NCI-H510A treated with DMSO at 0.1 percent for 48 hours (cell line): ENCODE measurements around the gene LIPA.
"Not testable (repeated sequence)": the region's sequence is repeated elsewhere in the genome, so short reads cannot be mapped to it uniquely, and the experiment has no call there.

Source experiments
- DNase-seq: peaks from one replicate; lab custom pipeline; 2025; lab: John Stamatoyannopoulos, UW

The LIPA gene

DNA sequence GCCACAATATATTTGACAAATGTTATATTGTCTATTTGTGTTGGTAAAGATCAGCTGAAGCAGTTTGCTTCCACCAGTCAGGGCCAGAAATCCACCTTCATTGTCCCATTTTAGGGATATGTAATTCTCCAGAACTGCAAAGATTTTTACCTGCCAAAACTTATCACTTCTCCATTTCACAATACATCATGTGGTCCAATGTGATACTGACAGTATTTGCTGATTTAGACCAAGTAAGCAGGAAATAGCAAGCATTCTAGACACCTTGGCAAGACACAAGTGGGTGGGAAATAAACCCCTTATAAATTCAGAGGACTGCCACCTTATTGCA, 18.5 kb upstream of the LIPA start:
- no peak for DNase-seq

DNA sequence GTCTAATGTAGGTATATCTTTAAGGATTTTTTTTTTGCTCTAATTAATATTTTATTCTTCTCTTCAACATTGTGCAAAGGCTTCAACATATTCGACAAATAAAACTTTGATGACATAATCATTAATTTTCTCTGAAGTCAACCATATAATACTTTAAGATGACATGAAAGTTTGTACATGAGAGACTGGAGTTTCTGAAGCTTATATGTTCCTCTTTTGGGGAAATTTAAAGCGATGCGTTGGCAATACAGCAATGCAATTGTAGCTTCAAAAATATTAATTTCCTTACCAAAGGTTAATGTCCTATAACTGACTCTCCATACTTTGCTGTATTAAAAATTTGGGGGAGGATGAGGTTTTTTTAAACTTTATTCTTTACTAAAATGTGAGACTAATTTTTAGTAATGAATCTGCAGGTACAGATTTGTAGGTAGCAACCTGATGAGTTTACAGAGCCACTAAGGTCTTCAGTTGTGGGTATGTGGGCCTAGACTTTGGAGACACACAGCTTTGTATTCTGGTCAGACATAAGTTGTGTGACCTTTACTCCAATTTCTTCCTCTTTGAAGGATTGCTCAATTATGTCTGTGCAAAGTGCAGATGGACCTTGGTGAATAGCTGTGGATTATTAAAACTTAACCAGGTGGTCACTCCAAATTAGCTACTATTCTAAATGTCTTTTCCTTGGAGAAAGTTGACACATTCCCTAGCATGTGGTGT, 18.0 kb upstream of the LIPA start:
- DNase-seq = no peak

DNA sequence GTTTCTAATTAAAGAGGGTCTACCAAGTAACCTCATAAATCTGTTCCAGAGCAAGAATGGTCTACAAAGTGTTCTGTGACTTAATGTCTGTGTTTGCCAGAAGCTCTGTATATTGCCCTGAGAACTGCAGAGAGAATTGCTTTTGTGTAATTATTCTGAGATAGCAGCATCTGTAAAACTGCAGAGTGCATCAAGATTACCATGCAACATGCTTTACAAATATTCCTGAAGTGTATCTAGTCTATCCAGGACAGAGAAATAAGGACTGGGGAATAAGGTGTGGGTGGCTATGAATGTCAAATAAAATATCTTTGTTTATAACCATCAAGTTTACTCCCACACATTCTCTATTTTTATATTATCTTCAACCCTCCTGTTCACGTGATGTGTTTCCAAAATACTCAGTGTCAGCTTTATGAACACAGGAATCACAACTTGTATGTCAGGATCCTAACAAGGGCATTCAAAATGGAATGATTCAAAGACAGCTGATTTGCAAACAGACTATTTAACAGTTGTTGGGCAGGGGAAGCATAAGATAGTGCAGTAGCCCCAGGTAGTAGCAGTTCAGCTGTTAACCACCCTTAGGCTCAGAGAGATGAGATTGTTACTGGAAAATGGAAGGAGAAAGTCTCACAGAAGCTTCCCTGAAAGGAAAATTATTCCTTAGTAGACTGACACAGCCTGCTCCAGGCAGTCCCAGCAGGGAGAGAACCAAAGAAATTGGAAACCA, 15.3 kb upstream of the LIPA start:
- no peak for DNase-seq

DNA sequence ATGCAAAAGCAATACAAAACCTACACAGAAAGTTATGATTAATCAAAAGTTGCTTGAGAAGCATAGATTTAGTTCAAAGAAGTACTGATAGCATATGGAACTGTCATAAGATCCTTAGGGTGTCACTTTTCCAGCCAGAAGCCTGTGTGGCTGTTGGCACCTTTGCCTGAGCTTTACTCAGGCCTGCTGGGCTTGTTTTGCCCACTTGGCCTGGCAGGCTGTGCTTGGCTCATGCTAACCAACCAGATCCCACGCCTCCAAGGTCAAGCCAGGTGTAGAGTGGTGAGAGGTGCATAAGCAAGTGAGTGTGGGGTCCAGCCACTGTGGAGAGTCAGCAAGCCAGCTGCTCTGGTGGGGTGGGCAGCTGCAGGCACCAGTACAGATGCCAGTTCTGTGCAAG, 12.0 kb upstream of the LIPA start:
- no peak for DNase-seq

DNA sequence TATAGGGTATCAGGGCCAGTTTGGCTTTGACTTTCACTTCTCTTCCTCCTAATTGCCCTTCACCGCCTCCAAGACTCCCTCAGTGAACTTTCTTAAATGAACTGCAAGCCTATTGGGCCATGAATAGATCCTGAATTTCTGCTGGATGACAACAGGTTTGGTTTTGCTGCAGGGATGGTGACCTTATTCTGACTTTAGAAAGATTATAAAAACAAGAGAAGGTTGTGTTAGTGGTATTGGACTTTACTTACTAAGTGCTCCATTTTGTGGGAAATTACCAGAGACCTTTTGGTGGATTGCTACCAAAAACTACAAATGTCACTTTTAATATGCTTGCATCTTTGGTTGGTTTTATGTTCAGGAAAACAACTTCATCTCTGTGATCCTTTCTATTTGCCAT, 11.5 kb upstream of the LIPA start:
- no peak for DNase-seq

DNA sequence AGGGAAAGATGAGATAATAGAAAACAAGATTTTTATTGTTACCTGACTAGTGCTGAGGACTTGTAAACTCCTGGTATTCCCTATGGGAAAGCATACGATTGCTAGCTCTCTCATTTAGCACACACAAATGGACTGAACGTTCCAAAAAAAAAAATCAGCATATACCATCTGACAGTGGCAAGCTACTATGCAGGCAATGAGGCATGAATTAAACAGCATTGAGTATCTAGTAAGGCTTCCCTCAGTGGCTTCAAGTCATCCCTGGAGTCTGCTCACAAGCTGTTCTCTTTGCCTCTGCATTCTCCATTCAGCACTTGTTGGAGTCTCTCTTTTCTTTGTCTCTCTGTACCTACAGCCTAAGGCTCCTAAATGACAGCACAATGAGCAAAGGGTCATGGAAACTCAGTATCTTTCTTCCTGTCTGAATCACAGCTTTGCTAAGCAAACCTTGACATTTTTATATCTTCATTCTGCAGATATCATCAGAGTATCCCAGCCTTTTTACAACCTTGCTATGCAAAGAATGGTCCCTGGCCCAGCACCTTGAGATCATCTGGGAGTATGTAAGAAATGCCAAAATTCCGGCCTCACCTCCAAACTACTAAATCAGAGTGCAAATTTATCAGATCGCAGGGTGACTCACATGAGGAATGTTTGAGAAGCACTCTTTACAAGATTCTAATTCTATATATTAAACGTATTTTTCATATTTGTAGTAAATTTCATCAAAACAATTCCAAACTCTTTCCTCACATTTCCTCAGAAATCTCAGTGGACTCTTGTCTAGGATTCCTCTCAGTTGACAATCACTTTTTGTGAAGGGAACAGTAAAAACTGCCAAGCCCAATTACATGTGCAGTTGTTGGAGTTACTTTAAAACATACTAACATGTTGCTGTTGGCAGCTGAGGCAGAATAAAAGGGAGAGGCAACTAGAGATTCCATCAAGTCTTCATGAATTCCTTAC, 10.8 kb upstream of the LIPA start:
- DNase-seq = no peak

DNA sequence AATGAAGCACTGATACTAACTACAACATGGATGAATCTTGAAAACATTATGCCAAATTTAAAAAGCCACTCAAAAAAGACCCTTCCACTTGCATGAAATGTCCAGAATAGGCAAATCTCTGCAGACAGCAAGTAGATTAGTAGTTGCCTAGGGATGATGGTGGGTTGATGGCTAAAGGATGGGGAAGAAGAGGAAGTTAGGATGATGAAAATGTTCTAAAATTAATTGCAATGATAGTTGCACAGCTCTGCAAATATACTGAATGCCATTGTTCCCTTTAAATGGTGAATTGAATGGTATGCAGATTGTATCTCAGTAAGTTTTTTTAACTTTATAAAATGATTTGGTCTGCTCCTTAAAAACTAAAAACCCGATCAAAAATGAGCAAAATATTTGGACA, 7.3 kb upstream of the LIPA start:
- DNase-seq = no peak

DNA sequence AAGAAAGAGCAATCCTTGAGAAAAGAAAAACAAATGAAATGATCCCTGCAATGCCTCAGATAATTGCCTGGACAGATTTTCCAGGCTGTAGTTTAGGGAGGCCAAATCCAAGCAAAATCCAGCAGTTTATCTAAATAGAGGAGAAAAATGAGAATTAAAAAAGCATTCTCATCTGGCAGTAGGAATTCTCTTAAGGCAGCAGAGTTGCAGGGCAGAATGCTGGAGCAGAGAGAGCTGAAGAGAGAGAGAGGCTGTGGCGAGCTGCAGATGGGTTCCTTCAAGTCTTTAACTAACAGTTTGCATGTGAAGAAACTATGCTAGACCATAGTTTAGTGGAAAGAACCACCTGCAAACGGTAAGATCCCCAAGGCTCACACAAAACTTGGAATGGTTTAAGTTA, 6.0 kb upstream of the LIPA start:
- DNase-seq = no peak

DNA sequence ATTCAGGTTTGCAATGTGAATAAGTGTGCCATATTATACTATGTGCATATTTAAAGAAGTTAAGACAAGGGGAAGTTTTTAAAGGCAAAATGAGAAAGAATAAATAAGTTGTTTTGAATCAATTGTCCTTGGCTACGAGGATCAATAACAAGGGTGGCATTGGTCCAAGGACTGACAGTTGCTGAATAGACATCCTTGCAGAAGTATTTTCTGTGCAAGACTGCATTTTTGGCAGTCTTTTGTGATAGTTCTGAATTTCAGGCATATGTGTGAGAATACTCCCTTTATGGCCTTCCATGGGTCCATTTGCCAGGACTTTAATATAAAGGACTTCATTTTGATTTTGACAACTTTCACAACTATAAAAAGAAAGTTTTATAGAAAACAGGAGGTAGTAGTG, 5.4 kb upstream of the LIPA start:
- no peak for DNase-seq

DNA sequence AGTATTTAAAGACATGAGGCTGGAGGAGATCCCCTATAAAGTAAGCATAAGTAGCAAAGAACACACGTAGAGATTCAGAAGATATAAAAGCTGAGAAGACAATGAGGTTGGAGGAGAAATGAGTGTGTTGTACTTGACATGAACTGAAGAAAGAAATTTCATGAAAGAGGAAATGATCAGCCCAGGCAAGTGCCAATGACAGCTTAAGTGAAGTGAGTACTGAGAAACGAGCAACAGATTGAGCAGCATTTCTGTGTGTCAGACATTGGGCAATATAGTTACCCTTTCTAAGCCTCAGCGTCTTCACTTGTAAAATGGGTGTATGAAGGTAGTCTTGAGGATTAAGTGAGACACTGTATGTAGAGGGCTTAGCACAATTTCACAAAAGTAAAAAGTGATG, 4.8 kb upstream of the LIPA start:
- DNase-seq = no peak

DNA sequence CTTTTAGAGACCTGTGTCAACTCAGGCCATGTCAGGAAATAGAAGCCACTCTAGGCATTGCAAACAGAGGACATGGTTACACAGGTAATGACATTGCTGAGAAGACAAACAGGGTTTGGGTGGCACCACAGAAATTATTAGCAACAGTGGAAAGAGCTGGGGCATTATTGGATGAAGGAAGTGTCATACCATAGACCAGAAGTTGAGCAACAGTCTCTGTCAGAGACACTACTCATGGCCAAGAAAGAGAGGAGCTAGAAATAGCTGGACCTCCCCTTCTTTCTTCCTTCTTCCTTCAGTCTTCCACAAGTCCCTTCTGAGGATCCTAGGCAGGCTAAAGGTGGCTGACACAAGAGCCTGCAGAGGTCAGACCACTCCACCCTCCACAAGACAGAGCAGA, 4.2 kb upstream of the LIPA start:
- DNase-seq = no peak

DNA sequence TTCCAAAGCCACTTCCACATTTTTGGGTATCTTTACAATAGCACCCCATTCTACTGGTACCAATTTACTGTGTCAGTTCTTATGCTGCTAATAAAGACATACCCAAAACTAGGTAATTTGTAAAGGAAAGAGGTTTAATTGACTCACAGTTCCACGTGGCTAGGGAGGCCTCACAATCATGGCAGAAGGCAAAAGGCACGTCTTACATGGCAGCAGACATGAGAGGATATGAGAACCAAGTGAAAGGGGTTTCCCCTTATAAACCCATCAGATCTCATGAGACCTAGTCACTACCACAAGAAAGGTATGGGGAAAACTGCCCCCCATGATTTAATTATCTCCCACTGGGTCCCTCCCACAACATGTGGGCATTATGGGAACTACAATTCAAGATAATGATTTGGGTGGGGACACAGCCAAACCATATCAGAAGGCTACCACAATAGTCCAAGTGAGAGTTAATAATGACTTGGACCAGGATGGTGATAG, 3.6 kb upstream of the LIPA start:
- not testable (repeated sequence) for DNase-seq

DNA sequence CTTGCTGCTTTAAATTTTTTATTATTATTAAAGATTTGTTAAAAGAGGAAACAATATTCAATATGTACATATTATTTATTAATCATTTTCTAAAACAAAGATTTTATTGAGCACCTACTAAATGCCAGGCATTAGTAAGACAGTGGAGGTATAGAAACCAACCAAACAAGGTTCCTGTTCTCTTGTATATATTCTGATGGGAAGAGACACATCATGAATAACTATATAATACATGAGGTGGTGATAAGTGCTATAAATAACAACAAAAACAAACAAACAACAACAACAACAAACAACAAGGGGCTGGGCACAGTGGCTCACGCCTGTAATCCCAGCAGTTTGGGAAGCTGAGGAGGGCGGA, 630 bp upstream of the LIPA start:
- DNase-seq = no peak

DNA sequence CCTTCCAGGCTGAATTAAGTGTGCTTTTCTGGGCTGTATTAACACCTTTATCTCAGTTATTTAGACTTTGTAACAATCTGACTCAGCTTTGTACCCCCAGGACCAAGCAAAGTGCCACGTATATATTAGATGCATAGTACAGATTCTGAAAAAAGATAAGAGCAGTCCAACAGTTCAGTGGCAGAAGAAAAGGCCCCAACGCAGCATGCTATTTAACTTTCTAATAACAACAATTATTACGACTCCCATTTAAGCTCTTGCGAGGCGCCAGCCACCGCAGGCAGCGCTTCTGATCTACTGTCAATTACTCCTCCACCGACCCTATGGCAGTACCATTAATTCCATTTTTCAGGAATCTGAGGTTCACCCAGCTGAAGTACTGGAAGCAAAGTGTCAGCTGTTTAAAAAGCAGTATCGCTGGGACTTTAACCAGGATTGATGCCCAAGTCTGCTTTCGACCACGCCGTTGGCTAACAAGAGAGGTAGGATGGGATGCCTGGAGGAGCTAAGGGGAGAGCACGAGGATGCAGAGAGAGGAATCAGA, 638 bp downstream of the LIPA start:
- peak; percentile 39 for DNase-seq

DNA sequence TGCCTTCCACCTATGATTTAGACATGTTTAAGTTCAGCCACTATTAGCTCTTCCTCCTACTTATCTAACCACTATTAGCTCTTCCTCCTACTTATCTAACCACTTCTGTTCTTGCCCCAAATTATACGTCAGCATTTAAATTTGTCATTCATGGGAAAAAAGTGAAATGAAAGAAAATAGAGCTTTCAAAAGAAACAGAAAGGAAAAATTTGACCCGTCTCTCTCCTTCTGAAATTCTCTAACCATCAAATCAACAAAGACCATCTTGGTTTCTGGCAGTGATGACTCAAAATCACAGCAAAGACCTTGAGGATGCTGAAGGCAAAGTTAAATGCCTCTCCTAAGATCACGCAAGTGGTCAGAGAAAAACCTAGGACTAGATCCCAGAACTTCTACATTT, 2.6 kb downstream of the LIPA start:
- no peak for DNase-seq

DNA sequence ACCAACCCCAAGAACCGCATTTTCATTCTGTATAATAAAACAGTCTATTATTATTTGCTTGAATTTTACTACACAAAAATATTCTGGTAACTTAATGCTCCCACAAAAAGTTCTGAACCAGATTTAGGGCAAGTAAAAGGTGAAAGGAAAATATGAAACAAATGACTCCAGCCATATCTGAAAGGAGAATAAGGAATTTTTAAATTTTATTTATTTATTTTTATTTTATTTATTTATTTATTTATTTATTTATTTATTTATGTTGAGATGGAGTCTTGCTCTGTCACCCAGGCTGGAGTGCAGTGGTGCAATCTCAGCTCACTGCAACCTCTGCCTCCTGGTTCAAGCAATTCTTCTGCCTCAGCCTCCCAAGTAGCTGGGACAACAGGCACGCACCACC, 4.0 kb downstream of the LIPA start:
- not testable (repeated sequence) for DNase-seq

DNA sequence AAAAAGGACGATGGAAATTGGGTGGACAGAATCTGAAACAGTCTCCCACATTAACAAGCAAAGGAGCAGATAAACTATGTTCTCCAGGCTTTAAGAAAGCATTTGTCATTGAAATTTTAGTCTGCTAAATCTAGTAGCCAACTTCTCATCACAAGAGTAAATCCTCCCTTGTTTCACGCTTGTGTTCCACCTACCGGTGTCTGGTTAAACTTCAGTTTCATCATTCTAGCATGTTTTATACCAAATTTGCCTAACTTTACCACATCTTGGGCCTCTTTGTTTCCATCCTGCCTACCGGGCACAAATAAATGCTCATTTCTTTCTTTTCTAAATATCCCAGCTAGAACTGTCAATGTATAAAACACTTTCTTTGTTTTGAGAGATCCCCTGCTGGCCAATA, 5.8 kb downstream of the LIPA start:
- no peak for DNase-seq

DNA sequence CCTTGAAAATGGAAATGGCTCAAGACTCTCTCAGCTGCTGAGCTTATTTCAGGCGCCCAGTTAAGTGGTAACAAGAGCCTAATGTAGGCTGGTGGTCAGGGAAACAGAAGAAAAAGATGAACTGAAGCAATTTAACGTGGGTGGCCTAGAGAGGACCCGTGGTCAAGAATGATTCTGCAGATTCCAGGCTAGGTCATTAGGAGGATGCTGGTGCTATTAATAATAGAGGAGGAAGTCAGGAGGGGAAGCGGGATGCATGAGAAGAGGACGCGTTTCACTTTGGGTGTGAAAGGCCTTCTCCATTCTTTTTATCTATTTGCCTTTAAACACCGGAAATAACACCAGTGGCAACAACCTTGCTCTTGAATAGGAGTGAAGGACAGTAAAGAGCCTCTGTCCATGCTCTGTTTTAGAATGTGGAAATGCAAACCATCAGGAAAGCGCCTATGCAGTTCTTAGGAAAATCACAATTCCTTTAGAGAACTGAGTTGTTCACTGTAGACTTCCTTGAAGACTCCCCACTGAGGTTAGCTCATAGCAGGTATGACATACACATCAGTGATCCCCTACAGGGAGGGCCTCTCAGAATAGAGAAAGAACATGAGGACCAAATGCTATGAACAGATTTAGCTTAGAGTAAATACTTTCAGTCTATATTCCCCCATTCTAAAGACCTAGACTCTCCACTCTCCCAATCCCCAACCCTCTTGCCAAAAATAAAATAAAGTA, 8.6 kb downstream of the LIPA start:
- DNase-seq = no peak

DNA sequence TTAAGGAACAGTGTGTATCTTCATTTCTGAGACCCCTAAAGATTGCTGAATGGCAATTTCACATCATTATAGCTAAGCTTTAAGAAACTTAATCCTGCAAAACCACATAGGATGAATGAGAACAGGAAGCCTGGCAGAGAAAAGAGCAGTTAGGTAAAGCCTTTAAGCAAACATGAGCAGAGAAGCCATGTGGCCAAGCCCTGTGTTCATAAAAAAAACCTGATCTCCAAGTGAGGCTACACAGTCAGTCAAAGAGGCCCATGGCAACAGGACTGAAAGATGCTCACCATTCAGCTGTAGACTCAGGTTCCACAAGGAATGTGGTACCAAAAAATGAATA, 9.3 kb downstream of the LIPA start:
- peak; percentile 53 for DNase-seq

DNA sequence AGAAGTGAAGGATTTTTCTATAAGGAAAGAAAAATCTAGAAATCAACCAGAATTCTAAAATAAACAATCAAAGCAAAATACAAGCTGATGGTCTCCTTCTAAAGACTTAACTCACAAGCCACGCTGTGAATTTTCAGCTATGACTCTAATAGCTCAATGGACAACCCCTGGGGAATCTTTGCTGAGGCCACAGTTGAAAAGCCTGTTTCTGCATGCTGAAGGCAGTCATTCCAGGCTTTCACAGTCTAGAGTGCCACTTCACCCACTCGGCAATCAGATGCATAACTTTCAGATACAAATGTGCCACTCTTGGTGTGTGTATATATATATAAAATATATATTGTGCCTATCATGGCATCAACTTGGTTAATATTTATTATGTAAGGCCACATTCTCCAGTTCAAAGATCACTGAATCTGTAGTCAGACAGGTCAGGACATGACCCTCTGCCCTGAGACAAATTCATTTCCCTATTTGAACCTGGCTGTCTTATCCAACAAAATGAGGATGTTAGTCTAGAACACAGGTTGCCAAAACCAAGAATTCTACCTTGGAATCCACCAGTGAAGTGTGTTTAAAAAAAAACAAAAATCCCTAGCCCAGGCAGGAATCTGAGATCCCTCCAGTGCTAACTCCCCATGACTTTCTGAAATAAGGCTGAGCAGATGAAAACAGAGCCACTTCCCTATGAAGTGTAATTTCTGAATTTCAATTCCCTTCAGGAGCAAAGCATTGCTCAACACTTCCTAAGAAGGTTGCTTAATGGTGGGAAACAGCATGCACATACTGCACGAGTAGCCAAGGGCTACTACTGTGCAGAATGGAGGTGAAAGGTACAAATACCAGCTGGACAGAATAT, 9.9 kb downstream of the LIPA start:
- DNase-seq = no peak

DNA sequence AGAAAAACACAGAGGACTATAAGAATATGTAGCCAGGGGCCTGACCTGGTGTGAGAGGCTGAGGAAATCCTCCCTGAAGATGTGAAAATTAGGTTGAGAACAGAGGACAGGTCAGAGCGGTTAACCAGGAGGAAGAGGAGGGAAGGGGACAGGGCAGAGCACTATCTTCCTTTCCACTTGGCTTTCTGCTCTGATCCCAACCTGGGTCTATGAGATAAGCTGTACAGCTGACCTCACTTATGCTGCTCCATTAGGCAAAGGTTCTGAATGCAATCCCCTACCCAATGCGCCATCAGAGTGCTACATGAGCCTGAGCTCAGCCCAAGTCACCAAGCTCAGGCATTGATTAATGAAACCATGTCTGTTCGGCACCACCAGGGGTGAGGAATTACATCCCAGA, 10.5 kb downstream of the LIPA start:
- DNase-seq = no peak
